Measurements from ENCODE around the gene CLSTN2.

CLSTN2 gene

GRCh38 chr3:139944256-139944910 is 9.4 kb downstream of the CLSTN2 start:
- no peak for DNase-seq (ENCODE audit: low read depth in 2 of 2)

GRCh38 chr3:139945386-139945785 is 10.4 kb downstream of the CLSTN2 start:
- DNase-seq (ENCODE audit: low read depth in 2 of 2) = no peak

- no peak for DNase-seq (ENCODE audit: low read depth in 2 of 2)
Observed at GRCh38 chr3:139945942-139946341, 11.0 kb downstream of the CLSTN2 start.

GRCh38 chr3:139948467-139948866 is 13.5 kb downstream of the CLSTN2 start:
- no peak for DNase-seq (ENCODE audit: low read depth in 2 of 2)

GRCh38 chr3:139948898-139949297 is 13.9 kb downstream of the CLSTN2 start:
- DNase-seq (ENCODE audit: low read depth in 2 of 2) = no peak

- no peak for DNase-seq (ENCODE audit: low read depth in 2 of 2)
Observed at GRCh38 chr3:139953131-139953910, 18.3 kb downstream of the CLSTN2 start.

GRCh38 chr3:139954146-139954860 is 19.3 kb downstream of the CLSTN2 start:
- no peak for DNase-seq (ENCODE audit: low read depth in 2 of 2)

- no peak for DNase-seq (ENCODE audit: low read depth in 2 of 2)
Observed at GRCh38 chr3:139957844-139958243, 22.9 kb downstream of the CLSTN2 start.

GRCh38 chr3:139969386-139969785 is 34.4 kb downstream of the CLSTN2 start:
- no peak for DNase-seq (ENCODE audit: low read depth in 2 of 2)

- DNase-seq (ENCODE audit: low read depth in 2 of 2) = no peak
Observed at GRCh38 chr3:139970526-139970925, 35.5 kb downstream of the CLSTN2 start.

GRCh38 chr3:139974809-139975425 is 39.9 kb downstream of the CLSTN2 start:
- DNase-seq (ENCODE audit: low read depth in 2 of 2) = no peak

- DNase-seq (ENCODE audit: low read depth in 2 of 2) = no peak
Observed at GRCh38 chr3:139975594-139976365, 40.8 kb downstream of the CLSTN2 start.

GRCh38 chr3:139978966-139979365 is 44.0 kb downstream of the CLSTN2 start:
- no peak for DNase-seq (ENCODE audit: low read depth in 2 of 2)

- no peak for DNase-seq (ENCODE audit: low read depth in 2 of 2)
Observed at GRCh38 chr3:139979991-139980390, 45.0 kb downstream of the CLSTN2 start.

GRCh38 chr3:139982404-139982803 is 47.4 kb downstream of the CLSTN2 start:
- no peak for DNase-seq (ENCODE audit: low read depth in 2 of 2)

GRCh38 chr3:139985576-139985975 is 50.6 kb downstream of the CLSTN2 start:
- no peak for DNase-seq (ENCODE audit: low read depth in 2 of 2)

GRCh38 chr3:139987908-139988307 is 52.9 kb downstream of the CLSTN2 start:
- DNase-seq (ENCODE audit: low read depth in 2 of 2) = no peak

GRCh38 chr3:139988472-139989156 is 53.6 kb downstream of the CLSTN2 start:
- DNase-seq (ENCODE audit: low read depth in 2 of 2) = no peak

- DNase-seq (ENCODE audit: low read depth in 2 of 2) = no peak
Observed at GRCh38 chr3:139994891-139995290, 59.9 kb downstream of the CLSTN2 start.

GRCh38 chr3:140004271-140004670 is 69.3 kb downstream of the CLSTN2 start:
- DNase-seq (ENCODE audit: low read depth in 2 of 2) = no peak

- no peak for DNase-seq (ENCODE audit: low read depth in 2 of 2)
Observed at GRCh38 chr3:140006331-140006730, 71.3 kb downstream of the CLSTN2 start.

Measured in fibroblast of skin of left quadriceps (primary cell).